B cell (primary cell): ENCODE data around the gene IPCEF1. TPM values are rescaled to one million over a fixed set of nuclear protein-coding genes. Genes with fewer than 3 reads are reported as not detected.

ENCODE experiments used
- ATAC-seq: fragments of 200-7000 bp; cut with Tn5 transposase; one replicate; pipeline ENCODE4 v1.10.0; 2021; ENCODE audit warnings: low read depth, mild to moderate bottlenecking, moderate number of reproducible peaks, moderate library complexity
- CTCF ChIA-PET: fragments of 350-600 bp; sonication (Branson Sonifier 250); formaldehyde crosslinking; loops from one replicate; lab custom pipeline; 2021; ENCODE audit warnings: antibody characterized with exemption, inconsistent platforms; lab: Charles Lee
- POLR2A ChIA-PET: fragments of 350-600 bp; sonication (Branson Sonifier 250); formaldehyde crosslinking; loops from one replicate; lab custom pipeline; 2021; ENCODE audit warnings: antibody characterized with exemption; lab: Charles Lee
- DNase-seq: peaks from one replicate; pipeline ENCODE4 v3.0.0; 2013
- H2AFZ ChIP-seq: 2 replicates; pipeline ENCODE4 v1.6.1; 2012; ENCODE audit warnings: mild to moderate bottlenecking, low read depth, low read length; ENCODE audit not compliant: insufficient read depth, poor library complexity, severe bottlenecking
- H3K27ac ChIP-seq, 2 donors: 1 replicate in 1 of 2; 2 replicates in 1 of 2; pipeline ENCODE4 v1.5.1; 2012 to 2013; ENCODE audit warnings: low read length in 2 of 2, mild to moderate bottlenecking in 2 of 2, moderate library complexity in 1 of 2
- H3K27me3 ChIP-seq, 4 experiments: fragments of 200-600 bp in 1 of 4; sonication (generic) in 1 of 4; replicated peaks in 1 of 4; 1 replicate in 2 of 4; 2 replicates in 2 of 4; pipeline versions ENCODE4 v1.6.1 to v1.7.0; 2013 to 2016; ENCODE audit warnings: low read length in 3 of 4, mild to moderate bottlenecking in 2 of 4, mixed read lengths in 1 of 4, moderate library complexity in 1 of 4; ENCODE audit not compliant: insufficient read depth in 4 of 4, control insufficient read depth in 3 of 4; ENCODE audit errors: control extremely low read depth in 1 of 4
- H3K36me3 ChIP-seq, 2 experiments: replicated peaks in 1 of 2; 1 replicate in 1 of 2; 2 replicates in 1 of 2; pipeline versions ENCODE4 v1.6.1 to v1.7.1; 2013; ENCODE audit warnings: low read length in 1 of 2; ENCODE audit not compliant: insufficient read depth in 2 of 2, control insufficient read depth in 1 of 2; ENCODE audit errors: control extremely low read depth in 1 of 2, extremely low read depth in 1 of 2
- H3K4me1 ChIP-seq, 2 donors: fragments of 200-600 bp in 1 of 2; sonication (generic) in 1 of 2; 1 replicate in 1 of 2; 2 replicates in 1 of 2; pipeline versions ENCODE4 v1.5.1 to v1.6.1; 2013 to 2017; ENCODE audit warnings: low read length in 2 of 2; ENCODE audit not compliant: control insufficient read depth in 2 of 2, insufficient read depth in 2 of 2
- H3K4me2 ChIP-seq: replicated peaks from 2 replicates; pipeline ENCODE3; 2012; ENCODE audit warnings: mild to moderate bottlenecking, low read depth, low read length; ENCODE audit not compliant: poor library complexity, severe bottlenecking
- H3K4me3 ChIP-seq, 5 experiments: fragments of 200-600 bp in 1 of 5; sonication (generic) in 1 of 5; 1 replicate in 3 of 5; 2 replicates in 2 of 5; pipeline versions ENCODE4 v1.5.1 to v1.7.0; 2011 to 2016; ENCODE audit warnings: low read length in 4 of 5, mild to moderate bottlenecking in 4 of 5, low read depth in 2 of 5, control low read depth in 1 of 5, moderate library complexity in 1 of 5; ENCODE audit not compliant: insufficient read depth in 1 of 5; ENCODE audit errors: control extremely low read depth in 1 of 5, extremely low read depth in 1 of 5
- H3K79me2 ChIP-seq: fragments of 200-600 bp; sonication (generic); one replicate; pipeline ENCODE4 v1.6.0; 2016; ENCODE audit warnings: low read length; ENCODE audit not compliant: control insufficient read depth, insufficient read depth
- H3K9ac ChIP-seq: fragments of 200-600 bp; sonication (generic); 2 replicates; pipeline ENCODE4 v1.6.1; 2017; ENCODE audit warnings: mild to moderate bottlenecking, low read length, moderate library complexity
- H3K9me3 ChIP-seq, 3 donors: one replicate each; pipeline versions ENCODE4 v1.6.1 to v1.7.1; 2013; ENCODE audit warnings: low read length in 2 of 3; ENCODE audit not compliant: control insufficient read depth in 2 of 3, insufficient read depth in 1 of 3; ENCODE audit errors: control extremely low read depth in 1 of 3
- H4K20me1 ChIP-seq: 2 replicates; pipeline ENCODE4 v1.6.0; 2012; ENCODE audit warnings: mild to moderate bottlenecking, low read length; ENCODE audit not compliant: insufficient read depth, control insufficient read depth, poor library complexity, severe bottlenecking
- H3K27ac Mint-ChIP-seq: one replicate; pipeline ENCODE4 v1.8.0; 2021; ENCODE audit warnings: mixed read lengths
- H3K27me3 Mint-ChIP-seq: one replicate; pipeline ENCODE4 v1.8.0; 2021; ENCODE audit warnings: mixed read lengths
- H3K4me1 Mint-ChIP-seq: one replicate; pipeline ENCODE4 v1.8.0; 2021; ENCODE audit warnings: mixed read lengths
- H3K4me3 Mint-ChIP-seq: one replicate; pipeline ENCODE4 v1.8.0; 2021; ENCODE audit warnings: mixed read lengths
- H3K9me3 Mint-ChIP-seq: one replicate; pipeline ENCODE4 v1.8.0; 2022; ENCODE audit warnings: mixed read lengths; ENCODE audit not compliant: insufficient read depth
- EZH2 ChIP-seq: IDR thresholded peaks from 2 replicates; pipeline ENCODE4 v1.6.1; 2012; ENCODE audit warnings: borderline replicate concordance, low read depth, mild to moderate bottlenecking, moderate library complexity, low read length; ENCODE audit not compliant: insufficient read depth, poor library complexity, severe bottlenecking
- WGBS: methylation state at CpG from one replicate; pipeline ENCODE4 v1.1.5; 2013; ENCODE audit warnings: missing lambda C conversion rate; ENCODE audit not compliant: insufficient coverage; 5-methylcytosine and 5-hydroxymethylcytosine counted together
- intact Hi-C: fragments of 100-400 bp; cut with micrococcal nuclease; formaldehyde crosslinking; loops from one replicate; pipeline ENCODE4 v1.10.0; 2022
- polyA plus RNA-seq: library from polyadenylated mRNA; depleted of rRNA; stranded (reverse); fragments of >200 nt; gene quantifications from 2 replicates; pipeline ENCODE4 v1.2.3, GENCODE V29; 2012
- total RNA-seq, 2 donors: library from RNA; stranded (reverse); fragments of 120-200 nt in 1 of 2; gene quantifications; 1 replicate in 1 of 2; 2 replicates in 1 of 2; pipeline versions ENCODE4 v1.2.3 to v1.2.4, GENCODE V29; 2013 to 2022
- TF ChIP-seq, protein P1 (sequence below): fragments of 200-600 bp; IDR thresholded peaks from one replicate; pipeline ENCODE4 v1.8.0; 2022; ENCODE audit warnings: antibody characterized with exemption, mild to moderate bottlenecking

IPCEF1 gene
- total and polyA plus RNA-seq, 2 donors (not counting 1 experiment from before 2014, with no cell fraction given): 0.22 to 0.94 TPM

DNA sequence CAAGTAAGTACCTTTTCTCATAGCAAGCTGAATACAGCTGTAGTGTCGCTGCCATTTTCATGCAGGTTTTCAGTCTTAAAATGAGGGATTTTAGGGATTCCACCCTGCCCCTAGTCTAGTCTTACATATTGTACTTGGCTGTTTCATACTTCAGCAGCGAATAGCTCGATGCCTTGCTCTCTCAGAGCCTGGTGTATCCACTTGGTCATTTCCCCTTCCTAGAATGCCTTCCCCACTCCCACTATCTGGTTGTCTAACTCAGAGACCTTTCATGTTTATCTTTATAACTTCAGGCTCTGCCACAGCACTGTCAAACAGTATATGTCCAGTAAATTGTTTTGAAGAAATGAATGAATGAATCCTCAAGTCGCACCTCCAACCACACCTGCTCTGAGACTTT lies 21.1 kb upstream of the IPCEF1 start:
- Mint-ChIP-seq H3K27ac (no peak overlapping the region), H3K4me3 (no peak overlapping the region), H3K9me3 (no peaks in the 10 kb centered on the region), H3K4me1 (no peaks in the 10 kb centered on the region), H3K27me3 (peaks cover 6% of the 10 kb centered on the region)
- Histone ChIP-seq H3K4me2 (no peak overlapping the region), H3K4me3 (no peak overlapping the region), H3K9me3 (no peaks in the 10 kb centered on the region), H3K27ac (no peak overlapping the region), H2AFZ (no peak overlapping the region), H4K20me1 (no peaks in the 10 kb centered on the region), H3K79me2 (no peaks in the 10 kb centered on the region), H3K9ac (no peak overlapping the region), H3K4me1 (no peaks in the 10 kb centered on the region), H3K36me3 (no peaks in the 10 kb centered on the region), H3K27me3 (no peaks in the 10 kb centered on the region)
- DNase-seq: no peak
- ChIA-PET CTCF (no interaction called here), POLR2A (no interaction called here)
- 92% methylated on average over 3 of the region's 4 CpGs for WGBS
- intact Hi-C loops: no loop called here
- ATAC-seq: no peak
- TF ChIP-seq, protein P1, sequence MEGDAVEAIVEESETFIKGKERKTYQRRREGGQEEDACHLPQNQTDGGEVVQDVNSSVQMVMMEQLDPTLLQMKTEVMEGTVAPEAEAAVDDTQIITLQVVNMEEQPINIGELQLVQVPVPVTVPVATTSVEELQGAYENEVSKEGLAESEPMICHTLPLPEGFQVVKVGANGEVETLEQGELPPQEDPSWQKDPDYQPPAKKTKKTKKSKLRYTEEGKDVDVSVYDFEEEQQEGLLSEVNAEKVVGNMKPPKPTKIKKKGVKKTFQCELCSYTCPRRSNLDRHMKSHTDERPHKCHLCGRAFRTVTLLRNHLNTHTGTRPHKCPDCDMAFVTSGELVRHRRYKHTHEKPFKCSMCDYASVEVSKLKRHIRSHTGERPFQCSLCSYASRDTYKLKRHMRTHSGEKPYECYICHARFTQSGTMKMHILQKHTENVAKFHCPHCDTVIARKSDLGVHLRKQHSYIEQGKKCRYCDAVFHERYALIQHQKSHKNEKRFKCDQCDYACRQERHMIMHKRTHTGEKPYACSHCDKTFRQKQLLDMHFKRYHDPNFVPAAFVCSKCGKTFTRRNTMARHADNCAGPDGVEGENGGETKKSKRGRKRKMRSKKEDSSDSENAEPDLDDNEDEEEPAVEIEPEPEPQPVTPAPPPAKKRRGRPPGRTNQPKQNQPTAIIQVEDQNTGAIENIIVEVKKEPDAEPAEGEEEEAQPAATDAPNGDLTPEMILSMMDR: no peak
- TF ChIP-seq EZH2: no peak

DNA sequence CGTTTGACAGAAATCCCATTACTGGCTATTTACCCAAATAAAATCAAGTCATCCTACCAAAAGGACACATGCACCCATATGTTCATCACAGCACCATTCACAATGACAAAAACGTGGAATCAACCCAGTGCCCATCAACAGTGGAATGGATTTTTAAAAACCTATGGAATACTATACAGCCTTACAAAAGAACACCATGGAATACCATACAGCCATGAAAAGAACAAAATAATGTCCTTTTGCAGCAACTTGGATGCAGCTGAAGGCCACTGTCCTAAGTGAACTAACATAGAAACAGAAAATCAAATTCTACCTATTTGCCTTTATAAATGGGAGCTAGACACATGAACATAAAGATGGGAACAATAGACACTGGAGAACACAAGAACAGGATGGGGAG lies 17.4 kb upstream of the IPCEF1 start:
- no peak for DNase-seq
- Histone ChIP-seq H4K20me1 (no peaks in the 10 kb centered on the region), H3K9ac (no peak overlapping the region), H3K36me3 (no peaks in the 10 kb centered on the region), H3K4me2 (no peak overlapping the region), H3K79me2 (no peaks in the 10 kb centered on the region), H3K4me1 (no peaks in the 10 kb centered on the region), H3K27ac (no peak overlapping the region), H3K4me3 (no peak overlapping the region), H3K27me3 (no peaks in the 10 kb centered on the region), H3K9me3 (no peaks in the 10 kb centered on the region), H2AFZ (no peak overlapping the region)
- H3K4me1 Mint-ChIP-seq: no peaks in the 10 kb centered on the region
- no peak overlapping the region for H3K4me3 Mint-ChIP-seq
- TF ChIP-seq EZH2: no peak
- TF ChIP-seq, protein P1: no peak
- ChIA-PET POLR2A (no interaction called here), CTCF (no interaction called here)
- no peak for ATAC-seq
- intact Hi-C loops: no loop called here
- no peak overlapping the region for H3K27ac Mint-ChIP-seq
- no peaks in the 10 kb centered on the region for H3K9me3 Mint-ChIP-seq
- 100% methylated on average over 1 of the region's 2 CpGs for WGBS
- H3K27me3 Mint-ChIP-seq: peaks cover 10% of the 10 kb centered on the region
